ENCODE data around the gene FBLN5.
"Not testable (repeated sequence)": the region's sequence is repeated elsewhere in the genome, so short reads cannot be mapped to it uniquely, and the experiment has no call there.

FBLN5 gene

DNA sequence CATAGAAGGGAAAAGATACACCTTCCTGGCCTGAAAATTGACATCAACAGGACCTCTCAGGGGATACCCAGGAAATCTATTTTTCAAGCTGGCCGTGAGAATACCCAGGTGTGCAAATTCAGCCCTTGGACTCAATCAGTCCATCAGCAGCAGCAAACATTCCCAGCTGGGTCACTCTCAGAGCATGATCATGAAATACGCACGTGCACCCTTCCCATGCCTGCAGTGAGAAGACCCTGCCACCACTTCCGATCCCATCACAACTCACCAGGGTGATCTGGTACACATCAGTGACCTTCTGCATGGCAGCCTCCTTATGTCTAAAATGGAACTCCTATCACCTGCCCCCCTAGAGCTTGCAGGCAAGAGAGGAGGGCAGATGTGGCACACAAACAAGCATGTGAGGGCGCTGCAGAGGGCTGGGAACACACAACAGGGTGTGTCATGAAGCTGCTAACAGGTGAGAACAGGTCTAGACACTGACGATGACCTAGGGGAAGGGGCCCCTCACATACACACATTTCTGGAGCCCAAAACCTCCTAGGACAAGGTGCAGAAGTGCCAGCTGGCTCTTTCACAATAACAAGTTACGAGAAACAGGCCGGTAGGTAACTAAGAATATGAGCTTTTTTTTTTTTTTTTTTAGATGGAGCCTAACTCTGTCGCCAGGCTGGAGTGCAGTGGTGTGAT, 42.4 kb downstream of the FBLN5 start:
- DNase-seq (ENCODE audit: low spot score): no peak

DNA sequence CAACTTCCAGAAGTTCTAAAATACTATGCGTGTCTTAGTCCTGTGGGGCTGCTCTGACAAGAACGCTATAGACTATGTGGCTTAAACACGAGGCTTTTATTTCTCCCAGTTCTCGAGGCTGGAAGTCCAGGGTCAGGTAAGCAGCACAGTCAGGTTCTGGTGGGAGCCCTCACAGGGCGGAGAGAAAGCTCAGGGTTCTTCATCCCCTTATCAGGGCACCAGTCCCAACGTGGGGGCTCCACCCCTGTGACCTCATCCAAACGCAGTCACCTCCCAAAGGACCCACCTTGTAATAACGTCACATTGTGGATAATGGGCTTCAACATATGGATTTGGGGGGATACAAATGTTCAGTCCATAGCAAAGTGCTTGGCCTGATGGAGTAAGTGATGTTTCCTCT, 43.0 kb downstream of the FBLN5 start:
- DNase-seq (ENCODE audit: low spot score): no peak

DNA sequence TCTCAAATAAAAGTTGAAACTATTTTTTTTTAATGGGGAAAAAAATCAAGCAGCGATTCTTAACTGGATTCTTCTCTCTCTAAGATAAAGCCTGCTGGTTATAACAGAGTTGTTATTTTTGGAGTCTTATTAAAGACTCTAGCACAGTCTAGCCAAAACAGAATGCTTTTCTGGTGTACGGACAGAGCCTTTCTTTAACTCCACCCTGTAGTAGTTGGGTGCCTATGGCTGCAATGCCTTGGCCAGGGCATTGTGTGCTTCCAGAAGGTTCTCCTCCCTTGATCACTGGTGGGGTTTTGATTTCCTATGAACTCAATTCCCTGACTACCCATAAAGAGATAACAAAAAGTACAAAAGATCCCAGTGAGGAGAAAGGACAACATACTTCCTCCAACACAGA, 44.4 kb downstream of the FBLN5 start:
- DNase-seq (ENCODE audit: low spot score): no peak

DNA sequence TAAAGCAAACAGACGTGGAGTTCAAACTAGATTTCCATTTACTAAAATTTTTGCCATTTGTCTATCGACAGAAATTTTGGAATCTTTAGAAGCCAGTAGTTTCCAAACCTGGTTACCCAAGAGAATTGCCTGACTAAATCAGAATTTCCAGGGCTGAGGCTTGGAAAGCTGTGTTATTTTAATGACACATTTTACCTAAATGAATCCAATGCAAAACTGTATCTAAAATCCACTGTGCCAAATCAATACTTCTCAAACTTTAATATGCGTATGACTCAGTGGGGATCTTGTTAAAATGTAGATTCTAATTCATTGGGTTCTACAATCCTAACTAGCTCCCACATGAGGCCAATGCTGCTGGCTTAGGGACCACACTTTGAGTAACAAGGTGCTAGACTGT, 45.2 kb downstream of the FBLN5 start:
- DNase-seq (ENCODE audit: low spot score): no peak

DNA sequence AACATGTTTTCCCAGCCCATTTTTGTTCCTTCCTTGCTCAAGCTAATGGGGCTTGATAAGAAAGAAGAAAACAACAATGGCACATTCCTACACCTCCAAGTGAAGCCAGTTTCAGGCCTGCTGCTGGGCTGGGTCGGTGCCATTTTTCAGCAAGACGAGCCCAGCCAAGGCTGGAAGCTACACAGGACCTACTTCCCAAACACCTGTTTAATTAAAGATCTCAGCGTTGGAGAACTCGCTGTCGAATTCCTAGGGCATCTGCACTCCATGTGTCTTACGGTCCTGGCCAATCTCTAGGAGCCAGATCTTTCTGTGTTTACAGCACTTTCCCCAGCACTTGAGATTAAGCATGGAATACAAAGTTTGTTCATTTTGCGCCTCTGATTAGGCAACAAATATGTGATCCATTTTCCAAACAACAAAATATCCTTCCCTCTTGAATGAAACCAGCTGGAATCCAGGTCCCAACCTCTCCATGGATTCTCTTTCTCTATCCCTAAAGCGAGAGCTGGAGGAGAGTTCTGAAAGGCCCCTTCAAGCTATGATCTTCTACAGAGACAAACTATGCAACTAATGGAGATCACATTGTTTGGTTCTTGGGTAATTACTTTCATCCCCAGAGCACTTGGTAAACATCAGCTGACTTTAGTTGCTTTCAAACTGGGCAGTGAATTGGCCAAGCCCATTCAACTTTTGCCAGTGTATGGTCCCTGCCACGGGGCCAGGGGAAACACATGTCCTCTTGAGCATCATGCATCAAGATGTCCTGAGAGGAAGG, 45.9 kb downstream of the FBLN5 start:
- no peak for DNase-seq (ENCODE audit: low spot score)

DNA sequence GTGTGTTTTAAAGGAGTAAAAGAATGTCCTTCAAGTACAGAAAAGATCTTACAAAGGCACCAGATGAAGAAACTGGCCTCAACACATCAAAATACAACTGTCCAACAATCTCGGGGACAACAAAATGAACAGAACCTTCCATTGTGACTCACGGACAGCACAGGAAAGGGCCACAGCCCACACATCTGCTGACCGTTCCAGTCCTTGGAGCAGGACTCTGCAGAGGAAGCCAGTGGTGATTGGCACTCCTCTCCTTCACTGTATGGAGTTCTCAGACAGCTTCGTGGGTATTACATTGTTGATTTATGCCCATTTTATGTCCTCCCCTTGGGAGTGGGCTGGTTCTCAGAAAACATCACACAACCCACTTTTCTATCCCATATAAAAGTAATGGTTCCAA, 47.7 kb downstream of the FBLN5 start:
- DNase-seq (ENCODE audit: low spot score): no peak

DNA sequence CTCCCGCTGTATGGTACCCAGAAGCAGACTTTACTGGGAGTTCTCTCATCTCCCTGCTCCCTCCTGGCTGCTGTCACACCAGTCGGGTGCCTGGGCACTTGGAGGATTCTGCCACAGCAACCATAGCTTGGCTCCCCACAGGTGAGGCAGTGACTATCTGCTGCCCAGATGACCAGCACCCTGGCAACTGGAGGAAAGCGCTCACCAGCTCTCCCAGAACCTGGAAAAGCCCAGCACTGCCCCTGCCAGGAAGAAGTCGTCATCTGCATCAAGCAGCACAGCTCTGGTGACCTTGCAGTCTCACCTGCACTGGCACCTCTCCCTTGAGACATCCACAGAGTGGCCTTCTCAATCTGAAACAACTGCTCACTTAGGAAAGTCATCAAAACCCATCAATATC, 48.3 kb downstream of the FBLN5 start:
- no peak for DNase-seq (ENCODE audit: low spot score)

DNA sequence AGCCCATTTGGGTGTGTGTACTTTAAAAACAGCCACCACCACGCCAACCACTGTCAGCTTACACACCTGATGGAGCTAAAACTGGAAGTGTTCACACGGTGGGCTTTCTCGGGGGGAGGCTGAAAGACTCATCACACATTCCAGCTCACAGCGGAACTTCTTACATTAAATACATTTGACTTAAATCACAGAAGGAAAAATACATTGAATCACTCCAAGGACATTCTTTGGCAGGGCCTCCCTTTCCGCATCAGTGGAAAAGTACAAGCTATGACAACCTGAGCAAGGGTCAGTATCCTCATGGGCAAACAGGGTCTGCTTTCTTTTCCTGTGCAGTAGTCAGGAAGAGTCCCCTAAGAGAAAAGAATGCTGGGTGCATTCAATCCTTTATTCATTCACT, 49.1 kb downstream of the FBLN5 start:
- DNase-seq (ENCODE audit: low spot score): no peak

DNA sequence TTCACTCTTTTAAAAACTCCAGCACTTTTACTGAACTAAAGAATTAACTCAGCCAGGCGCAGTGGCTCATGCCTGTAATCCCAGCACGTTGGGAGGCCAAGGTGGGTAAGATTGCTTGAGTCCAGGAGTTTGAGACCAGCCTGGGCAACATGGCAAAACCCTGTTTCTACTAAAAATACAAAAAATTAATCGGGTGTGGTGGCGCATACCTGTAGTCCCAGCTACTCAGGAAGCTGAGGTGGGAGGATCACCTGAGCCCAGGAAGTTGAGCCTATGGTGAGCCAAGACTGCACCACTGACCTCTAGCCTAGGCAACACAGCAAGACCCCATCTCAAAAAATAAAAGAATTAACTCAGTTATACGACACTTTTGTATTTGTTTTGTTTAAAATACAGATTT, 49.8 kb downstream of the FBLN5 start:
- not testable (repeated sequence) for DNase-seq (ENCODE audit: low spot score)

DNA sequence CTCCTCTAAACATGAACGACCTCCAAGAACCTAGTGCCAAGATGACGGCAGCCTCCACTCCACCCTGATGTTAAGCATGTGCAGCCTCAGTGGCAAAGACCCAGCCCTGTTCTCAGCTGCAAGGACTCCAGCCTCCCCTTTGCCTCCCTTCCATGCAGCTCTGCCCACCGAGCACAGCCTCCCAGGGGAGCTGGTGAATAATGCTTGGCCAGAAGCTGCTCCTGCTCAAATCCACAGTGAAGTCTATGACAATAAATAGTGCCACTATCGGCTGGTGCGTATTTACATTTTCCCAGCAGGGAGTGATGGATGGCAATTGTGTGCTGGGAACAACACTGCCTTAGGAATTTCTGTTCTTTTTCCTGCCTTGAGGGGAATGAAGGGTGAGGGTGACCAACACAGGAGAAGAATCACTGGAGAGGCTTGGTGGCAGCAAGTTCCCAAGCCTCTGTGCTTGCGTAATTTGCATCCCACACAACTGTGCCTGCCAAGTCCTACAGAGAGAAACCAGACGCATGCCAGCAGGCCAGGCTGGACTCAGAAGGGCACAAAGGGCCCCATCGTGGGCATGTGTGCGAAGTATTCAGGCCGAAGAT, 50.3 kb downstream of the FBLN5 start:
- DNase-seq (ENCODE audit: low spot score): no peak

DNA sequence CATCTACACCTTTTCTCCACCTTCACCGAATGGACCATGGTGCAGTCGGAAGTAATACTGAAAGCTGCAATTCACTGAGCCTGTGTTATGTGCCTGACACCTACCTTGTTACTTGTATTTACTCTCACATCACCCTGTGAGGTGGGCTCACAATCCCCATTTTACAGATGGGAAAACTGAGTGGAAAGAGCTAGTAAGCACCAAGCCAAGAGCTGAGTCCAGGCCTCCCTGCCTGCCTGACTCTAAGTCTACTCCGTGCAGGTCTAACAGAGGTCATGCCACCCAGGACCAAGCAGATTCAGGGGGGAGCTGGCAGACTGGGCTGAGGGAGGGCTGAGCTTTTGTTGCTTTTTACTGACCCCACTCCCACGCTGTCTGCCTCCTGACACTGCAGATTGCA, 51.1 kb downstream of the FBLN5 start:
- DNase-seq (ENCODE audit: low spot score): no peak

DNA sequence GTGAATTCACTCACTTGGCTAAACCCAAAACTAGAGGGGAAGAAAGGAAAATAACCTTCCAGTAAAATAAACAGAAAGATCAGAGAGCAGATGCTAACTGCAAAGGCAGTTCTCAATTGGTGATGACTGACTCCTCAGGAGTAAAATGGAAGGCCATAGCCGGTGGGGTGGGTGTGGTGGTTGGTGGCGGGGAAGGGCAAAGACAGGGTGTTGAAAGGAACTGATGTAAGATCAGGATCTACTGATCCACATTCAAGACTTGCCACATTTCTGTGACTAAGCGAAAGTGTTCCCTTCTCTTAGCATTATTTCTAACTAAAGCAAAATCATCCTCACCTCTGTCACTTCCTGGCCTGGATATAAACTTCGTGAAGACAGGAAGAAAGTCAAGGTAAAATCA, 53.8 kb downstream of the FBLN5 start:
- no peak for DNase-seq (ENCODE audit: low spot score)

DNA sequence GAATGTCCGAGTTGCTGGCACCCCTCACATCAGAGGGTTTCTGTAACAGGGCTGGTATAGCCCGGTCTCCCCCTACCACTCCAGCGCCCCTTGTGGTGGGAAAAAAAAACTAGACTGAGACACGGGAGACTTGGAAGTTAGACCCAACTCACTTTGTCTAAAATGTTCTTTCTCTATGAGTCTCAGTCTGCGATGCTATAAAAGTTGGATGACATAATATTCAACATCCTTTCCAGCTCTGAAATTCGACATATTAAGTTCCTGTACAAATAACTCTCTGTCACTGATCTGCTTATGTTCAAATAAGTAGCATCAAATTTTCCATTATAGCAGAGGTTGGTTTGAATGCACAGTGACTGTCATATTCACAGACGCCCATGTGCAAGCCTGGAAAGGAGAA, 54.5 kb downstream of the FBLN5 start:
- DNase-seq (ENCODE audit: low spot score): no peak

DNA sequence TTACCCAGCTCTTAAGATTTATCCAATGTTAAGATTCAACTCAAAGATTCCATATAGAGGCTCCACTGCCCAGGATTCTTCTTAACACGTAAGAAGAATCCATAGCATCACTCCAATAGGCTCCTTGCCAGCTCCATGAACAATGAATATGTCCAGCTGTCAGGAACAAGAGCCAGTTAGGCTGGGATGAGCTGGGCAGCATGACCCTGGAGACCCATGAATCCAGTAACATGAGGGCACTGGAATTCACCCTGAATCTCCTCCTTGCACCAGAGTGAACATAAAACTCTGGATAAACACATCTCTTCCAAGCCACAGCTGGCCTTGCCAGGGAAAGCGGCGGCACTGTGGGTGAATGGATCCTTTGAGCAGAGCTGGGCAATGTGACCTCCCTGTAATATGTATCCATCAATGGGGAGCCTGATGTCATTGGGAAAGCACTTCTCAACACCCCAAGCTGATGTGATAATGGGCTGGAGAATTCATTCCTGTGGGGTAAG, 55.7 kb downstream of the FBLN5 start:
- no peak for DNase-seq (ENCODE audit: low spot score)

DNA sequence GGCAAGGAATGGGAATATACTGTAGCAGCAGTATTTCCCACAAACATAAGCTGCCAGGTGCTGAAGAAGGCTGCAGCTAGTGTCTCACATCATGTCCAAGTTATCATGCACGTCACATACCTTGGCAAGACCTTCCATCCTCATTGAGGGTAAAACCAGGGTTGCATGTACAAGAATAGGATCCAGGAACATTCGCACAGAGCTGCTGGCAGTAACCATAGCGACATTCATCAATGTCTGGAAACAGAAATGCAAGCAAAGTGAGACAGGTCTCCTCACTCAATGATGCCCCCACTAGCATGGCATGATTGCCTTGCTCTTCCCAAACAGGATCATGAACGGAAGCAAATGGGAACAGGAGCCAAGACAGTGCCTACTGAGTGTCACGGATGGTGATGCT, 56.4 kb downstream of the FBLN5 start:
- DNase-seq (ENCODE audit: low spot score): no peak

DNA sequence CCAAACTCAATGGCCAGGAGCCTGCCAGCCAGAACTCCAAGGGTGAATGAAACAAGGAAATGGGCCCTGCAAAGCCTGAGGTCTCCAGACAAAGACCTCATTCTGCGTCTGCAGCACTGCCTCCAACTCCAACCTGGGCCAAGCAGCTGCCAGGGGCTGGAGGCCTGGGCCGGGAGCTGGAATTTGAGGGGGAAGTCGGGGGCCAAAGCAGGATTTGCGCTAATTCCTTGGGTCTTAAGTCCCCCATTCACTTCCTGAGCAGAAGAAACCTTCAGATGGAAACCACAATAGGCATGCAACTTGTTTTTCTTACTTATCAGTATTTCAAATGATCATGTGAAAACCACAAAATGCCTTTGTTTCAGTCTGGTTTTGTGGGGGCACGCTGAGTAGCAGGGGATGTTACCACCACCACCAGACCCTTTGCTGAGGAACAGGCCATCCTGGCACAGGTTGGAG, 57.2 kb downstream of the FBLN5 start:
- DNase-seq (ENCODE audit: low spot score): no peak

DNA sequence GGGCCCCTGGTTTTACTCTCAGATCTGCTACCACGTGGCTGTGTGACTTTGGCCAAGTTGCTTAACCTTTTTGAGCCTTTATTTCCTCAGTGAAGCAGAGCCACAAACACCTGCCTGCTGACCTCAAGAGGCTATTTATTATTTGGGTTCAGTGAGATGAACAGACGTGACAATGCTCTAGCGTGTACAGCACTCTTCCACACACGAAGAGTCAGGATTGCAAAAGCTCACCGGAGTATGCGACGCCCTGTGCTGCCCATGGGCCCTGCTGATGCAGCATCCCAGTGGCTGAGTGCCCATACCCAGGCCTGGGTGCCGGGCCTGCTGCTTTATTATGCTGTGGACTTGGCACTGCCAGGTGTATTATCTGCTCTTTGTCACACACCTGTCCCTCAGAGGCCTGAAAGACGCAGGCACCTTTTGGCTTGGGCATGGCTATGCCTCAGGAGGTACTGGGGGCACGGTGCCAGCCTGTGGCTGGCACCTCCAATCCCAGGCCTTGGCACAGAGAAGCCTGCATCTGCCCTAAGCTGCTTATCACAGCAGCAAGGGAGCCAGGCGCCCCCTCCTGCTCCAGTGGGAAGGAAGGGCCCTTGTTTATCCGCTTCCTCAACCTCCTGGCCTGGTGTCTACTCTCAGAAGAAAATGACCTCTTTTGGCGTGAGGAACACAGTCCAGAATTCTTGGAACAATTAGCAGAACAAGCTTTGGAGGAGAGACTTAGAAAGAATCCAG, 57.9 kb downstream of the FBLN5 start:
- no peak for DNase-seq (ENCODE audit: low spot score)

DNA sequence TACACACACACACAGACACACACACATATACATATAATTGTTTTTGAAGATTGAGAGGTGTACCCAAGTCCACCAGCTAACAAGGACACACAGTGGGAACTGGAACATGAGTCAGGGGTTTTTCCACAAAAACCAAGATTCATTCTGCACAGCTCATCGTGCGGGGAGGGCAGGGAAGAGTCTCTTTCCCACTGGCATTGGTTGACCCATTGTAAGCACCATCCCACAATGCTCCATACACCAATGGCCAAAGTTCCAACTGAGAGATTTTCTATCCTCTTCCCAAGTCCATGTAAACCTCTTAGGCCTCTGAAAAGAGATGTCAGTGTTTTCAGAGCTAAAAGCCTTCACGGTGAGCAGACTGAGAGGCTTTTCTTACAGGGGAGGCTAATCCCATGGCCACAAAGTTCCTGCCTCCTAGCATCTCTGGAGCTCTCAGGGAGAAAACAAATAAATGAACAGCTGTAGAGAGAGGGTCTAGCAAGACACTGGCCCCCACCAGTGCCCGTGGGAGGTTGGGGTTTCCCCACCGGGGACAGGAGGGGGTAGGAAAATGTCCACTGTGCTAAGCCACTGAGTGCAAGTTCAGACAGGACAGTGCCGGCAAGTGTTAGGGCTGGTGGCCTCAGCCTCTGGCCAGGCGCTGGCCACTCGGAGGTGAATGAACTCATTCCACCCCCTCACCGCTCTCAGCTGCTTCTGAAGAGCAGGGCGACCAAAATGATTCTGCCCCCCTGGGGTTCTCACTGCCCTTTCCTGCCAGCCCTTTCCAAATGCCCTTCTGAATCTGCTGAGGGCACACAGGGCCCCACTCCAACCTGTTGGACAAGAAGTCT, 58.6 kb downstream of the FBLN5 start:
- no peak for DNase-seq (ENCODE audit: low spot score)

DNA sequence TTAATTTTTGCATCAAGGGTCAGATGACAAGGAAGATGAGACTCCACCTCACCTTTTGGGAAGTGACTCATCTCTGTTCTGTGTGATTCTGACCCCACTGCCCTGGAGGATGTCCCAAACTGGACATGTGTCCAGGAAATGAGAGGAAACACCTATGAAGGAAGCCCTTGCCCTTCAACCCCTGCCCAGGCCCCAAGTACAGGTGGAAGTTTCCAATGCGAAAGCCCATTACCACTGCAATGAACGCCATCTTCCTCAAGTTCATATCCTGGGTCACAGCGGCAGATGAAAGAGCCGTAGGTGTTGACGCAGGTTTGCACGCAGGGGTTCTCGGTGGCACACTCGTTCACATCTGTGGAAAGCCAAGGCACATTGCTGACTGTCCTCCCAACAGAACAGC, 60.5 kb downstream of the FBLN5 start:
- no peak for DNase-seq (ENCODE audit: low spot score)

DNA sequence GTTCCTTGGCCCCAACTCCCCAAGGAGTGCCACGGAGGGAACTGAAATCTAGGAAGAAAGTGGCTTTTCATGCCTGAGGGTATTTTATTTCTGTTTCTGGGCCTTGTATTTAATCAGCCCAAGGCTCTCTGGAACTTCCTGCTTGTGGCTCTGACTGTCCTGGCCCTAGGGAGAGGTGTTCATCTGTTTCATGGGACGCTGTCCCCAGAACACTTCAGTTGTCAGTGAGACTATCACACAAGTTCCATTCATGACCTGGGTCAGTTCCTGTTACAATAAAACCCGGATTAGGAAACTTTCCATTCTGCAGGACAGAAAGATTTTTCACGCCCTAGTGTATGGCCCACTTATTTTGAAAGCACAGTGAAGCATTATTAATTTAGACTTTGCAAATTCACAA, 61.7 kb downstream of the FBLN5 start:
- no peak for DNase-seq (ENCODE audit: low spot score)

DNA sequence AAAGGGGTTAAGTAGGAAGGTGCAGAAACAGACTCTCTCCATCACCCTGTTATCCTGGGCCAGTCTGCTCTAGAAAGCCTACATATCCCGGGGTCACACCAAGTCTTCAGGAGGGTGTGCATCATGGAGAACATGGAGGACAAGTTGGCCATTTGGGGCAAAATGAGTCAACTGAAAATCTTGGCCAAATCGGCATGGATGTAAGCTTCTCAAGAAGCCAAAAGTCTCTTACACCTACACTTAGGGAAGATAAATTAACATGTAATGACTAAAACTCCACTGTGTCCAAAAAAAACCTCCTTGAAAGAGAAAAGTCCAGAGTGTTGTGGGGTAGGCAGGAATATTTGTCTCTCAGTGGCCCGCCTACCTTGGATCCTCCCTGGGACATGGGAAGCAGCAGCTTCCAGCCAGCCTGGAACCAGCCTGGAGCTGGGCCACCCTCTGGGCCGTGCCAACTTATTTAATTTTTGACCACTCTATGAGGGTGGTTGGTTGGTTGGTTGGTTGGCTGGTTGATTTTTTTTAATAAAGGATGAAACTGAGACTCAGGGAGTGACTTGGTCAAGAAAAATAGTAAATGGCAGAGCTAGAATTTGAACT, 62.3 kb downstream of the FBLN5 start:
- DNase-seq (ENCODE audit: low spot score): no peak
